GM12891 (cell line): Measurements from ENCODE around the gene TMEM9B.

Source experiments
- PAX5 ChIP-seq: IDR thresholded peaks from 2 replicates; pipeline ENCODE4 v1.6.1; 2011; ENCODE audit warnings: low read length, moderate library complexity, mild to moderate bottlenecking; ENCODE audit not compliant: insufficient read depth, severe bottlenecking
- POLR2A ChIP-seq: IDR thresholded peaks from 2 replicates; pipeline ENCODE4 v1.6.1; 2011; ENCODE audit warnings: low read depth, low read length, control low read depth
- POLR2AphosphoS5 ChIP-seq: IDR thresholded peaks from 2 replicates; pipeline ENCODE4 v1.6.1; 2011; ENCODE audit warnings: low read depth, low read length, control low read depth
- SPI1 ChIP-seq: IDR thresholded peaks from 2 replicates; pipeline ENCODE4 v1.6.1; 2011; ENCODE audit warnings: low read depth, low read length, control low read depth
- TAF1 ChIP-seq: IDR thresholded peaks from 2 replicates; pipeline ENCODE4 v1.6.1; 2011; ENCODE audit warnings: low read depth, low read length, control low read depth

- TF ChIP-seq POLR2A = no peak
- no peak for TF ChIP-seq POLR2AphosphoS5
- TF ChIP-seq PAX5 = no peak
- TF ChIP-seq SPI1 = no peak
- TF ChIP-seq TAF1 = no peak
These were observed 4.6 kb downstream of the TMEM9B start for GRCh38 chr11:8959546-8960166.
